ENCODE results near the gene DNPEP. TPM values are rescaled to one million over a fixed set of nuclear protein-coding genes. Genes with fewer than 3 reads are reported as not detected.

The DNPEP gene
- total RNA-seq, 1 donor from 2014 or later, result 85.1 TPM

DNA sequence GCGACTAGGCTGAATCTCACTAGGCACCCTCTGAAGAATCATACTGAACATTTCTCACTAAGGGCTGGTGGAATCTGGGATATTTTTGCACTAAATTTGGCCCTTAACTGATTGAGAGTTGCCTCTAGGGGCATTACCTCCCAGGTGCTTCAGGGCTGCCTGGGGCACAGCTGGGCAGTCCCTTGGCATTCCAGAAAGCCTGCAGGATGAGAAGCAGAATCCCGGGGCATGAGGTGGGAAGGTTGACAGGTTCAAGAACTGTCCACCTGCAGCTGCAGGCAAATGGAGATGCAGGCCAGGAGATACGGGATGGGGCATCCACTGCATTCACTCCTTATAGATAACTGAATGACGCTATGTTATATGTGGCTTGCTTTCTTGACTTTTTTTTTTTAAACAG lies 62.6 kb downstream of the DNPEP start:
- Mint-ChIP-seq H3K27me3 (ENCODE audit: low read depth) (peaks cover 89% of the 10 kb centered on the region), H3K4me3 (no peak overlapping the region), H3K9me3 (no peaks in the 10 kb centered on the region), H3K27ac (no peak overlapping the region), H3K36me3 (no peaks in the 10 kb centered on the region), H3K4me1 (no peaks in the 10 kb centered on the region)
- TF ChIP-seq, protein P1, sequence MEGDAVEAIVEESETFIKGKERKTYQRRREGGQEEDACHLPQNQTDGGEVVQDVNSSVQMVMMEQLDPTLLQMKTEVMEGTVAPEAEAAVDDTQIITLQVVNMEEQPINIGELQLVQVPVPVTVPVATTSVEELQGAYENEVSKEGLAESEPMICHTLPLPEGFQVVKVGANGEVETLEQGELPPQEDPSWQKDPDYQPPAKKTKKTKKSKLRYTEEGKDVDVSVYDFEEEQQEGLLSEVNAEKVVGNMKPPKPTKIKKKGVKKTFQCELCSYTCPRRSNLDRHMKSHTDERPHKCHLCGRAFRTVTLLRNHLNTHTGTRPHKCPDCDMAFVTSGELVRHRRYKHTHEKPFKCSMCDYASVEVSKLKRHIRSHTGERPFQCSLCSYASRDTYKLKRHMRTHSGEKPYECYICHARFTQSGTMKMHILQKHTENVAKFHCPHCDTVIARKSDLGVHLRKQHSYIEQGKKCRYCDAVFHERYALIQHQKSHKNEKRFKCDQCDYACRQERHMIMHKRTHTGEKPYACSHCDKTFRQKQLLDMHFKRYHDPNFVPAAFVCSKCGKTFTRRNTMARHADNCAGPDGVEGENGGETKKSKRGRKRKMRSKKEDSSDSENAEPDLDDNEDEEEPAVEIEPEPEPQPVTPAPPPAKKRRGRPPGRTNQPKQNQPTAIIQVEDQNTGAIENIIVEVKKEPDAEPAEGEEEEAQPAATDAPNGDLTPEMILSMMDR (IDR thresholded peaks at IDR 0.05; ENCODE audit: unreplicated experiment), result no peak
- DNase-seq (ENCODE audit: low spot score in 2 of 2, unreplicated experiment in 2 of 2), result no peak

GRCh38 chr2:219323434-219323833 lies 64.3 kb downstream of the DNPEP start:
- H3K9me3 Mint-ChIP-seq, result no peaks in the 10 kb centered on the region
- no peaks in the 10 kb centered on the region for H3K4me1 Mint-ChIP-seq
- H3K27me3 Mint-ChIP-seq (ENCODE audit: low read depth), result peaks cover 76% of the 10 kb centered on the region
- no peaks in the 10 kb centered on the region for H3K36me3 Mint-ChIP-seq
- H3K4me3 Mint-ChIP-seq, result no peak overlapping the region
- DNase-seq (ENCODE audit: low spot score in 2 of 2, unreplicated experiment in 2 of 2), result no peak
- no peak overlapping the region for H3K27ac Mint-ChIP-seq
- TF ChIP-seq, protein P1 (IDR thresholded peaks at IDR 0.05; ENCODE audit: unreplicated experiment), result no peak

Other genes with a start within 250 kb of the DNPEP start
- 11.0 to 11.7 TPM (median 11.5 TPM) in 3 replicates for gene NHEJ1, start 227.1 kb downstream of the DNPEP start, total RNA-seq
- 1.6 to 2.6 TPM (median 1.7 TPM) in 3 replicates for gene SLC23A3, start 217.9 kb downstream of the DNPEP start, total RNA-seq
- 24.4 to 28.2 TPM (median 27.5 TPM) in 3 replicates for gene CNPPD1, start 211.0 kb downstream of the DNPEP start, total RNA-seq
- gene RETREG2, start 209.6 kb downstream of the DNPEP start, total RNA-seq, result 70.0 to 75.2 TPM (median 74.2 TPM) in 3 replicates
- 27.4 to 29.2 TPM (median 27.8 TPM) in 3 replicates for gene ZFAND2B, start 181.1 kb downstream of the DNPEP start, total RNA-seq
- 24.6 to 29.4 TPM (median 28.1 TPM) in 3 replicates for gene ABCB6, start 169.0 kb downstream of the DNPEP start, total RNA-seq
- 39.3 to 40.8 TPM (median 40.6 TPM) in 3 replicates for gene ATG9A, start 158.3 kb downstream of the DNPEP start, total RNA-seq
- gene ANKZF1, start 158.1 kb downstream of the DNPEP start, total RNA-seq, result 58.3 to 65.3 TPM (median 59.6 TPM) in 3 replicates
- gene GLB1L, start 142.5 kb downstream of the DNPEP start, total RNA-seq, result 9.6 to 11.6 TPM (median 9.9 TPM) in 3 replicates
- gene STK16, start 142.4 kb downstream of the DNPEP start, total RNA-seq, result 28.0 to 31.2 TPM (median 29.0 TPM) in 3 replicates
- gene TUBA4B, start 134.7 kb downstream of the DNPEP start, total RNA-seq, result not detected in 3 replicates
- gene TUBA4A, start 134.0 kb downstream of the DNPEP start, total RNA-seq, result 0.47 to 1.1 TPM (median 0.63 TPM) in 3 replicates
- 39.7 to 47.8 TPM (median 43.4 TPM) in 3 replicates for gene DNAJB2, start 108.5 kb downstream of the DNPEP start, total RNA-seq
- 0.33 to 0.50 TPM (median 0.38 TPM) in 3 replicates for gene PTPRN, start 78.5 kb downstream of the DNPEP start, total RNA-seq
- gene RESP18, start 55.2 kb downstream of the DNPEP start, total RNA-seq, result not detected in 3 replicates
- 33.0 to 38.5 TPM (median 37.0 TPM) in 3 replicates for gene DES, start 30.5 kb upstream of the DNPEP start, total RNA-seq
- 95.4 to 97.7 TPM (median 97.7 TPM) in 3 replicates for gene SPEG, start 46.9 kb upstream of the DNPEP start, total RNA-seq
- gene GMPPA, start 111.0 kb upstream of the DNPEP start, total RNA-seq, result 34.5 to 37.3 TPM (median 36.0 TPM) in 3 replicates
- 0.98 to 1.4 TPM (median 1.1 TPM) in 3 replicates for gene ASIC4, start 126.6 kb upstream of the DNPEP start, total RNA-seq
- gene CHPF, start 155.9 kb upstream of the DNPEP start, total RNA-seq, result 78.1 to 81.0 TPM (median 78.5 TPM) in 3 replicates
- gene TMEM198, start 156.1 kb upstream of the DNPEP start, total RNA-seq, result 3.6 to 4.0 TPM (median 3.7 TPM) in 3 replicates
- gene OBSL1, start 183.6 kb upstream of the DNPEP start, total RNA-seq, result 307 to 319 TPM (median 316 TPM) in 3 replicates
- 3.0 to 3.7 TPM (median 3.6 TPM) in 3 replicates for gene INHA, start 184.4 kb upstream of the DNPEP start, total RNA-seq
- 39.8 to 47.7 TPM (median 41.0 TPM) in 3 replicates for gene STK11IP, start 209.9 kb upstream of the DNPEP start, total RNA-seq
- gene SLC4A3, start 239.7 kb upstream of the DNPEP start, total RNA-seq, result 23.6 to 25.7 TPM (median 25.7 TPM) in 3 replicates